Measurements from ENCODE around the gene SF3B6. TPM values are rescaled to one million over a fixed set of nuclear protein-coding genes. Genes with fewer than 3 reads are reported as not detected.

SF3B6 gene
- total and polyA plus RNA-seq, 9 of the 15 experiments (the other 6 are each of a cell fraction or from before 2014, with no cell fraction given) = 146 to 591 (median 295) TPM

- TF ChIP-seq MGA (IDR thresholded peaks at IDR 0.05) (peak; percentile 83), DIDO1 (tag; IDR thresholded peaks at IDR 0.05; ENCODE audit: low read depth) (no peak), BRCA1 (IDR thresholded peaks at IDR 0.05) (no peak), BRCA1 (CRISPR knock-in tag; IDR thresholded peaks at IDR 0.05) (no peak), BMI1 (IDR thresholded peaks at IDR 0.05; ENCODE audit: low read length) (no peak), FOXK2 (conservative IDR thresholded peaks at IDR 0.05 in 1 of 2, IDR thresholded peaks at IDR 0.05 in 1 of 2; ENCODE audit: low read depth in 2 of 2) (no peak), ZNF347 (CRISPR knock-in tag; IDR thresholded peaks at IDR 0.05; ENCODE audit: low read depth) (no peak), STAT6 (CRISPR knock-in tag; IDR thresholded peaks at IDR 0.05) (no peak), NCOA4 (IDR thresholded peaks at IDR 0.05; ENCODE audit: partially characterized antibody) (no peak), ZNF23 (CRISPR knock-in tag; IDR thresholded peaks at IDR 0.05) (no peak), MYNN (IDR thresholded peaks at IDR 0.05) (no peak), MYNN (CRISPR knock-in tag; IDR thresholded peaks at IDR 0.05) (no peak), XRCC5 (IDR thresholded peaks at IDR 0.05; ENCODE audit: low read depth, low read length) (0 out of 2 replicates have a peak, but pooled peaks have one; percentile 17), SRSF9 (IDR thresholded peaks at IDR 0.05; ENCODE audit: borderline replicate concordance, low read depth, low read length) (no peak)
These were observed 47.2 kb upstream of the SF3B6 start, which contains the start of the genes FAM228B and PFN4 (continued) for GRCh38 chr2:24123195-24123921.

All from K562 (cell line).